A549 (cell line): Measurements from ENCODE around the gene SHANK3. TPM values are rescaled to one million over a fixed set of nuclear protein-coding genes. Genes with fewer than 3 reads are reported as not detected.
"Not testable (repeated sequence)": the region's sequence is repeated elsewhere in the genome, so short reads cannot be mapped to it uniquely, and the experiment has no call there.

Experiments
- ATAC-seq, 2 experiments: fragments of 200-7000 bp in 1 of 2; fragments of >200 bp in 1 of 2; cut with Nextera tagmentation in 1 of 2; cut with Tn5 transposase in 1 of 2; 3 replicates each; pipeline versions ENCODE4 v1.8.0 to v1.9.1; 2018 to 2020; ENCODE audit warnings: mild to moderate bottlenecking in 1 of 2, moderate library complexity in 1 of 2
- CTCF ChIA-PET: fragments of 300-600 bp; sonication (Branson Sonifier 250); formaldehyde crosslinking; extraction: SDS; loops from one replicate; lab custom pipeline; 2021; ENCODE audit warnings: antibody characterized with exemption, inconsistent platforms; lab: Yijun Ruan, JAX
- POLR2A ChIA-PET: fragments of 350-600 bp; formaldehyde crosslinking; extraction: SDS; loops from one replicate; lab custom pipeline; 2021; ENCODE audit warnings: antibody characterized with exemption, inconsistent platforms; lab: Yijun Ruan, JAX
- DNase-seq, 2 experiments: peaks; one replicate each; pipeline versions ENCODE4 v3.0.0 to v3.0.0-alpha.2; 2011 to 2016; ENCODE audit warnings: low read depth in 1 of 2, low spot score in 1 of 2
- FAIRE-seq: peaks from 2 replicates; lab custom pipeline; 2011; peaks lifted over from hg19 to GRCh38; lab: Jason Lieb, UNC
- H3K27ac ChIP-seq, 2 experiments: fragments of >200 bp; sonication (Bioruptor Twin); formaldehyde crosslinking; 3 replicates each; pipeline ENCODE4 v1.5.1; 2016 to 2017
- H3K4me1 ChIP-seq: fragments of >200 bp; sonication (Bioruptor Twin); formaldehyde crosslinking; 3 replicates; pipeline ENCODE4 v1.6.1; 2016
- H3K4me2 ChIP-seq: fragments of >200 bp; sonication (Bioruptor Twin); formaldehyde crosslinking; 3 replicates; pipeline ENCODE4 v1.6.1; 2016
- H3K4me3 ChIP-seq: fragments of >200 bp; sonication (Bioruptor Twin); formaldehyde crosslinking; 3 replicates; pipeline ENCODE4 v1.5.1; 2016
- H3K9me3 ChIP-seq: fragments of >200 bp; sonication (Bioruptor Twin); formaldehyde crosslinking; 3 replicates; pipeline ENCODE4 v1.6.1; 2016
- ATOH8 ChIP-seq: fragments of 250-450 bp; sonication (Bioruptor Pico); IDR thresholded peaks from 2 replicates; pipeline ENCODE4 v1.5.0; 2020; ENCODE audit warnings: low read depth, mild to moderate bottlenecking, moderate library complexity
- CBX8 ChIP-seq: fragments of 200-600 bp; sonication (generic); IDR thresholded peaks from 2 replicates; pipeline ENCODE4 v1.6.1; 2016
- ELK1 ChIP-seq: fragments of 150-350 bp; IDR thresholded peaks from 2 replicates; pipeline ENCODE4 v1.6.1; 2014; ENCODE audit warnings: low read depth, mild to moderate bottlenecking, low read length
- FOSL2 ChIP-seq, 2 experiments: fragments of 450-650 bp in 1 of 2; fragments of >200 bp in 1 of 2; sonication (Bioruptor Twin) in 1 of 2; formaldehyde crosslinking; IDR thresholded peaks; 2 replicates each; pipeline versions ENCODE4 v1.5.0 to v1.6.1; 2016 to 2020; ENCODE audit warnings: mild to moderate bottlenecking in 1 of 2, moderate library complexity in 1 of 2
- FOXS1 ChIP-seq: fragments of 250-450 bp; sonication (Bioruptor Pico); IDR thresholded peaks from 2 replicates; pipeline ENCODE4 v1.5.0; 2020; ENCODE audit warnings: mild to moderate bottlenecking, moderate library complexity
- HEYL ChIP-seq: fragments of 250-450 bp; sonication (Bioruptor Pico); IDR thresholded peaks from 2 replicates; pipeline ENCODE4 v1.8.0; 2021; ENCODE audit warnings: mild to moderate bottlenecking, moderate library complexity
- HOXB5 ChIP-seq: fragments of 250-450 bp; sonication (Bioruptor Pico); IDR thresholded peaks from 2 replicates; pipeline ENCODE4 v1.5.0; 2020; ENCODE audit warnings: mild to moderate bottlenecking, moderate library complexity
- JUN ChIP-seq, 2 experiments: fragments of >200 bp; sonication (Bioruptor Twin); formaldehyde crosslinking; IDR thresholded peaks; 2 replicates in 1 of 2; 3 replicates in 1 of 2; pipeline ENCODE4 v1.6.1; 2016 to 2017
- KDM1A ChIP-seq: fragments of 200-600 bp; sonication (generic); IDR thresholded peaks from 2 replicates; pipeline ENCODE4 v1.6.1; 2016; ENCODE audit warnings: low read depth, mild to moderate bottlenecking
- KDM5A ChIP-seq: fragments of 200-600 bp; sonication (generic); IDR thresholded peaks from 2 replicates; pipeline ENCODE4 v1.6.1; 2016; ENCODE audit warnings: antibody characterized with exemption, mild to moderate bottlenecking
- MAFK ChIP-seq: fragments of 450-650 bp; IDR thresholded peaks from 2 replicates; pipeline ENCODE4 v1.6.1; 2014; ENCODE audit not compliant: partially characterized antibody
- NPAS2 ChIP-seq: fragments of 250-450 bp; sonication (Bioruptor Pico); IDR thresholded peaks from 2 replicates; pipeline ENCODE4 v1.8.0; 2022; ENCODE audit warnings: mild to moderate bottlenecking, moderate library complexity, borderline replicate concordance
- PHF8 ChIP-seq: fragments of 200-600 bp; sonication (generic); IDR thresholded peaks from 2 replicates; pipeline ENCODE4 v1.6.1; 2016; ENCODE audit warnings: low read depth, mild to moderate bottlenecking, antibody characterized with exemption, moderate library complexity, borderline replicate concordance
- POLR2AphosphoS2 ChIP-seq: conservative IDR thresholded peaks from 2 replicates; pipeline ENCODE4 v1.6.1; 2012; ENCODE audit warnings: low read length, improper control_type of control experiment, inconsistent platforms
- SREBF2 ChIP-seq: fragments of 450-650 bp; IDR thresholded peaks from 2 replicates; pipeline ENCODE4 v1.6.1; 2014; ENCODE audit warnings: mild to moderate bottlenecking, moderate library complexity
- TP53 ChIP-seq: fragments of 250-450 bp; sonication (Bioruptor Pico); IDR thresholded peaks from 2 replicates; pipeline ENCODE4 v1.5.0; 2021; ENCODE audit warnings: mild to moderate bottlenecking, moderate library complexity
- ZFP36 ChIP-seq: fragments of 450-650 bp; IDR thresholded peaks from 2 replicates; pipeline ENCODE4 v1.6.1; 2014; ENCODE audit warnings: borderline replicate concordance; ENCODE audit not compliant: partially characterized antibody
- ZNF302 ChIP-seq: fragments of 250-450 bp; sonication (Bioruptor Pico); IDR thresholded peaks from 2 replicates; pipeline ENCODE4 v1.9.0; 2021; ENCODE audit warnings: inconsistent platforms, mild to moderate bottlenecking, moderate library complexity
- WGBS: methylation state at CpG from one replicate; pipeline ENCODE4 v1.1.6; 2017; ENCODE audit errors: missing lambda C conversion rate; 5-methylcytosine and 5-hydroxymethylcytosine counted together
- polyA plus RNA-seq, 4 experiments: library from polyadenylated mRNA; depleted of rRNA in 3 of 4; stranded (reverse); fragments of >200 nt; fragmentation: RNase III in 1 of 4; extraction: RNeasy Plus Mini Kit Qiagen cat#74134 plus additional on column Dnase treatment in 1 of 4; gene quantifications; 2 replicates in 3 of 4; 3 replicates in 1 of 4; pipeline ENCODE4 v1.2.3, GENCODE V29; 2011 to 2017

The SHANK3 gene
- polyA plus RNA-seq, 2 of the 4 experiments (the other 2 are of a cell fraction) = 0.53 to 2.4 TPM

GRCh38 chr22:50633771-50634170 is 38.9 kb upstream of the SHANK3 start:
- DNase-seq = no peak
- H3K4me1 ChIP-seq = 0 out of 3 replicates have a peak, but pooled peaks cover 1% of the 10 kb centered on the region
- FAIRE-seq = no peak
- no peak overlapping the region for H3K4me2 ChIP-seq
- no peak overlapping the region for H3K27ac ChIP-seq
- CTCF ChIA-PET = interaction anchor here (1.0 kb wide), 2 partner anchors 11 to 13 kb away, joined by 3 to 4 read pairs; no protein-coding TSS in a partner anchor
- no peaks in the 10 kb centered on the region for H3K9me3 ChIP-seq
- TF ChIP-seq SREBF2 (no peak), KDM1A (no peak), ZFP36 (no peak), TP53 (CRISPR knock-in tag) (no peak), FOSL2 (IDR thresholded peaks at IDR 0.05) (no peak), FOSL2 (CRISPR knock-in tag; IDR thresholded peaks at IDR 0.05) (no peak), JUN (IDR thresholded peaks at IDR 0.05) (no peak), HEYL (CRISPR knock-in tag) (no peak), CBX8 (no peak), MAFK (no peak), KDM5A (no peak), ELK1 (no peak), ZNF302 (CRISPR knock-in tag) (no peak), POLR2AphosphoS2 (no peak), HOXB5 (no peak), PHF8 (no peak), FOXS1 (no peak), ATOH8 (CRISPR knock-in tag) (no peak)
- ATAC-seq = no peak
- POLR2A ChIA-PET = no interaction called here
- H3K4me3 ChIP-seq = no peak overlapping the region
- WGBS = 93% methylated on average over 8 of the region's 11 CpGs

- 69% methylated on average over 4 of the region's 11 CpGs for WGBS
- FAIRE-seq = no peak
- ChIA-PET POLR2A (no interaction called here), CTCF (no interaction called here)
- Histone ChIP-seq H3K27ac (no peak overlapping the region), H3K4me3 (no peak overlapping the region), H3K4me2 (no peak overlapping the region), H3K4me1 (no peaks in the 10 kb centered on the region), H3K9me3 (no peaks in the 10 kb centered on the region)
- ATAC-seq = no peak
- TF ChIP-seq NPAS2 (CRISPR knock-in tag) = no peak
- DNase-seq = no peak
Measured at GRCh38 chr22:50635591-50635990, 37.0 kb upstream of the SHANK3 start.

GRCh38 chr22:50640296-50640695 is 32.3 kb upstream of the SHANK3 start:
- ATAC-seq, POLR2A ChIA-PET, H3K4me1 ChIP-seq, H3K4me3 ChIP-seq, H3K9me3 ChIP-seq, H3K27ac ChIP-seq, H3K4me2 ChIP-seq, FAIRE-seq, DNase-seq: not testable (repeated sequence)
- WGBS = 86% methylated on average over 12 of the region's 12 CpGs
- CTCF ChIA-PET = interaction anchor here (1.1 kb wide), 1 partner anchor 84 kb away, joined by 3 read pairs; no protein-coding TSS in a partner anchor
